G401.6 (cell line): ENCODE results near the gene IL11.

Experiments used
- FAIRE-seq: peaks from 2 replicates; lab custom pipeline; 2012; peaks lifted over from hg19 to GRCh38; lab: Jason Lieb, UNC

The IL11 gene

DNA sequence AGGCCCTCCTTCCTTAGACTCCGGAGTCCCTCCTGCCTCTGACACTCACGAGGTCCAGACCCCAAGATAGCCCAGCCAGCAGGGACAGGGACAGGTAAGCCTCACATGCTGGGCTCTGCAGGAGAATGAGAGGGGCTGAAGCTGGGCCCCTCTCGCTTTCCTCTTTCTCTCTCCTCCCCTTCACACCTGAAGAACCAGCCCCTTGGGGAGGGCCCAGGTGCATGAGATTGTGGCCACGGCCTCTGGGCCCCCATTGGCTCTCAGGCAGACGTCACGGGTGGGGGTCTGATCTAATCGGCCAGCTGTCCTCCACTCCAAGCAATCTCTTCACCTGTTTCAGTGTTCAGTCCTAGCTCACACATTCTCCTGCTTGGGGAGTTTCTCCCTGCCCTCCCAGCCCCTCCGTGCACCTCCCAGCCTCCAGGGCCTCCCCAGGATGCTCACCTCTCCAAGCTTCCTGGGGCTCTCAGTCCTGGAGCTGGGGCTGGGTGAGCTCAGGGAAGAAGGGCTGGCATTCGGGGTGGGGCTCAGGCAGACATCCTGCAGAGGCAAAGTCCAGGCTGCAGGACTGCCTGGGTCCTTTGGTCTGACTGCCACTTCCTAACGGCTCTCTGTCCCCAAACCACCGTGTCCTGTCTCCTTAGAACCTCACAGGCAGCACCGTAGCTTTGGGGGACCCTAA, 47.9 kb downstream of the IL11 start:
- no peak for FAIRE-seq

DNA sequence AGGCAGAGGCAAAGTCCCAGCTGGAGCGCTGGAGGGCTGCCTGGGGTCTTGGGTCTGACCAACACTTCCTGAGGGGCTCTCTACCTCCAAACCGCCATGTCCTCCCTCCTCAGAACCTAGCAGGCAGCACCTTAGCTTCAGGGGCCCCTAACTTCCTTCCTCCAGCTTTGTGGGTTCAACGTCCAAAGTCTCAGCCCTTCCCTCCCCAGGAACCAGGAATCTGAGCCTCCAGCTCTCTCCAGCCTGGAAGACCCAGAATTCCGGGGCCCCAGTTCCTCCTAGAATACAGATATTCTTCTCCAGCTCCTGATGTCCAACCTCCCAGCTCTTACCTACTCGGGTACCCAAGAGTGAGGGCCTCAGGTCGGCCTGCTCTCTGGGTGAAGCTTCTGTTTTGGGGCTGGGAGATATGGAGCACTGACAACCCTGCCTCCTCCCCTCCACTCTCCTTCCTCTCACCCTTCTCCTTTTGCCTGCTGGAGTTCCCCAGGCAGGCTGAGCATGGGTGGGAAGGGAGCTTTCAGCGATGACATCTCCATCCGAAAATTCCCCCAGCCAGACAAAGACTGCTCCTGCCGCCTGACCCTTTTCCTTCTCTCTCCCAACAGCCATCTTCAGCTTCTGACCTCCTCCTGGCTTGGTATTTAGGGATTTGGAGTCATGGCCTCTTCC, 48.7 kb downstream of the IL11 start:
- no peak for FAIRE-seq

DNA sequence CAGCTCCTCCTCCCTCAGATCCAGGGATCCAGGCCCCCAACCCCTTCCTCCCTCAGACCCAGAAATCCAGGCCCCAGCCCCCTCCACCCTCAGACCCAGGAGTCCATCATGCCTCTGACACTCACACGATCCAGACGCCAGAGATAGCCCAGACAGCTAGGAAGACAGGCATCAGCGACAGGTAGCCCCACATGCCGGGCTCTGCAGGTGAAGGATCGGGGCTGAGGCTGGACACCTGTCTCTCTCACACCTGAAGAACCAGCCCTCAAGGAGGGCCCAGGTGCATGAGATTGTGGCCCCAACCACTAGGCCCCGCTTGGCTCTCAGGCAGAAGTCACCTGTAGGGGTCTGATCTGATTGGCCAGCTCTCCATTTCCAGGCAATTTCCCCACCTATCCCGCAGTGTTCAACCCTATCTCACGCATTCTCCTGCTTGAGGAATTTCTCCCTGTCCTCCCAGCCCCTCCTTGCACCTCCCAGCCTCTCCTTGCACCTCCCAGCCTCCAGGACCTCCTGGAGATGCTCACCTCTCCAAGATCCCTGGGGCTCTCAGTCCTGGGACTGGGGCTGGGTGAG, 49.3 kb downstream of the IL11 start:
- FAIRE-seq: no peak

DNA sequence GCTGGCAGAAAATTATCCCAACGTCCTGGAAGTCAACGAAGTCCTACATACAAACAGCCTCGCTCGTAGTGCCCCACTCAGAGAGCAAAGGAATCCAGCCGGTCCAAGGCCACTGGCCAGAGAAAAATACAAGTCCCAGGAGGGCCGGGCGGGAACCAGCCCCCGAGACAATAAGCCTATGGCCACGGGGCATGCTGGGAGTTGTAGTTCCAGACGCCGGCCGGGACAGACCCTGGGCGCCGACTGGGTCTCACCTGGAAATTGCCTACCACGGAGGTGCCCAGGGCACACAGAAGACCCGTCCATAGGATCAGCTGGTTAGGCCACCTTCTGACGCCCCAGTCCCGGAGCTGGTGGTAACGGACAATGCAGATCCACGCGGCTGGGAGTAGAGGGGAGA, 50.5 kb downstream of the IL11 start:
- FAIRE-seq: peak; percentile 11

DNA sequence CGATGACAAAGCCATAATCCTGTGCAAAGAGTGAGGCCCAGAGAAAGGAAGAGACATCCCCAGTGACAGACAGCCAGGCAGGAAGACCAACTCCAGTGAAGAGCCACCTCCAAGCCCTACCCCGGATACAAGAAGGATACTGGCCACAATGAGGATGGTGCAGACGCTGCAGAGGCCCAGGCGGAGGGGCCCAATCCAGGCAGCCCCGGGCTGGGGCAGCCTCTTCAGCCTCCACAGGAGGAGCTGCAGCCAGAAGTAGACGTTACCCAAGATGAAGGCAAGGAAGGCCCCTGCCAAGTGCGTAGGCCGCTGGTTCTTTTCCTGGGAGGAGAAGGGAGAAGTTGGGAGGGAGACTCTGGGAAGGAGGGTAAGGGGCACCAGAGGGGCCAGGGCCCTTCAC, 53.6 kb downstream of the IL11 start:
- FAIRE-seq: no peak

DNA sequence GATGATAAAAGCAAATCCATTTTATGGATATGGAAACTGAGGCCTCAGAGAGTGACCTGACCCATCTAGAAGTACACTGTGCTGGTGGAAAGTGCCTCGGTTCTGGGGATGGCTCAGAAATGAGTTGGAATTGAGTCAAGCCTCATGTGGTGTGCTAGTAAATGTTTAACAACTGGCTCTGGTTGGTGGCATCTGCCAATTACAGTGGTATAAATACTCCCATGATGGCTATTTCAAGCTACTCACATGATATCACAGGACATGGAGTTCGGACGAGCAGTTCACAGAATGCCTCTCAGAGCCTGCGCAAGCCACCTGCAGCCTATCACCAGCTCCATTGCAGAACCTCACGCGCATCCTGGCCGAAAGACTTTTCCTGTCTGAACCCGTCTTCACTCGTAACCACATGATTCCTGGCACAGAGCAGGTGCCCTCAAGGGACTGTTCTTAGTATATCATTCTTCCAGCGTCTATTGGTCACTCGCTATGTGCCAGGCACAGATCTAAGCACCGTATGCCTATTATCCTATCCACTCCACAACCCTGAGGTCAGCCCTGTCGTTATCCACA, 54.2 kb downstream of the IL11 start:
- FAIRE-seq: no peak

DNA sequence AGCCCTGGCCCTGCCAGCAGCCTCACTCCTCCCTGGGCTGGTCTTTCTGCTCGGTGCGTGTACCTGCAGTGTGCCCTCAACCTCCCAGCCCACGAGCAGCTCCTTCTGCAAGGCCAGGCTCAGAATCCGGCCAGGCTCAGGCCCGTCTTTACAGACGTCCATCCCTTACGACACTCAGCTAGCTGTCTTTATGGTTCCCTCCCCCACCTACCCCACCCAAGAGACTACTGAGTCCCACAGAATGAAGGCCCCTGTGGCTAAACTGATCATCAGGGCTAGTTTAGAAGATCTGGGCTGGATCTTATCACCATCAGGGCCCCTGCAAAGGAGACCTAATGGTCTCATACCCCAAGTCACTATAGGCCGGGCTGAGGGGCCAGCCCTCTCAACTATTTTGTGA, 55.9 kb downstream of the IL11 start:
- FAIRE-seq: no peak
